ENCODE measurements around the gene CD22.

CD22 gene

GRCh38 chr19:35309481-35310279 is 19.3 kb upstream of the CD22 start:
- TF ChIP-seq CTCF (conservative IDR thresholded peaks at IDR 0.05; ENCODE audit: low read length): no peak
- DNase-seq (ENCODE audit: low read depth): no peak
- no peak overlapping the region for H3K4me3 ChIP-seq (ENCODE audit: low read length)

GRCh38 chr19:35310331-35310730 is 18.7 kb upstream of the CD22 start:
- no peak overlapping the region for H3K4me3 ChIP-seq (ENCODE audit: low read length)
- no peak for TF ChIP-seq CTCF (conservative IDR thresholded peaks at IDR 0.05; ENCODE audit: low read length)
- no peak for DNase-seq (ENCODE audit: low read depth)

- no peak for TF ChIP-seq CTCF (conservative IDR thresholded peaks at IDR 0.05; ENCODE audit: low read length)
- no peak overlapping the region for H3K4me3 ChIP-seq (ENCODE audit: low read length)
Observed at GRCh38 chr19:35310811-35311465, 18.0 kb upstream of the CD22 start.

GRCh38 chr19:35311901-35312665 is 16.9 kb upstream of the CD22 start:
- TF ChIP-seq CTCF (conservative IDR thresholded peaks at IDR 0.05; ENCODE audit: low read length): no peak
- no peak overlapping the region for H3K4me3 ChIP-seq (ENCODE audit: low read length)
- no peak for DNase-seq (ENCODE audit: low read depth)

More at GRCh38 chr19:35310811-35311465, 18.0 kb upstream of the CD22 start:
- no peak for DNase-seq (ENCODE audit: low read depth)

- no peak for TF ChIP-seq CTCF (conservative IDR thresholded peaks at IDR 0.05; ENCODE audit: low read length)
- no peak for DNase-seq (ENCODE audit: low read depth)
- H3K4me3 ChIP-seq (ENCODE audit: low read length): no peak overlapping the region
Observed at GRCh38 chr19:35313587-35313986, 15.4 kb upstream of the CD22 start.

DNA sequence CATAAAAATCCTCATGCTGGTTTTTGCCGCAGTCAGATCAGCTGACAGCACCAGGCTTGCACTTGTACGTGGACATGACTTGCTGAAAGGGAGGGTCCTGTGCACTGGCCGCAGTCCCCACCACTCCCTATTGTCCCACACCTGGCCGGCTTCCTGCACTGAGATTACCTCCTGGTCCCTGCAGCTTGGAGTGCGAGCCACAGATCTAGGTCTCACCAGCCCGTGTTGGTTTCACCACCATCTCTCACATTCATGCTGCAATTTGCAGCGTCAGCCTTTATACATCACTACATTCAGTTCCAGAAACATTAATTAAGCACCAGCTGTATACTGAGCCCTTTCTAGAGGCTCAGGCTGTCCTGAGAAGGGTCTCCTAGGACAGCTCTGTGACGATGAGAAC is 15.0 kb upstream of the CD22 start:
- no peak overlapping the region for H3K4me3 ChIP-seq (ENCODE audit: low read length)
- no peak for DNase-seq (ENCODE audit: low read depth)
- no peak for TF ChIP-seq CTCF (conservative IDR thresholded peaks at IDR 0.05; ENCODE audit: low read length)
